IPS-15b (cell line): ENCODE results near the gene NUDC.
"Not testable (repeated sequence)": the region's sequence is repeated elsewhere in the genome, so short reads cannot be mapped to it uniquely, and the experiment has no call there.

Experiments used
- H3K27me3 ChIP-seq: one replicate; pipeline ENCODE4 v1.6.1; 2013; ENCODE audit warnings: low read length; ENCODE audit not compliant: control insufficient read depth, insufficient read depth
- H3K36me3 ChIP-seq: one replicate; pipeline ENCODE4 v1.6.1; 2013; ENCODE audit warnings: low read length; ENCODE audit not compliant: control insufficient read depth, insufficient read depth
- H3K4me1 ChIP-seq: one replicate; pipeline ENCODE4 v1.6.1; 2013; ENCODE audit warnings: mild to moderate bottlenecking, low read length; ENCODE audit not compliant: control insufficient read depth, insufficient read depth
- H3K4me3 ChIP-seq: one replicate; pipeline ENCODE4 v1.5.1; 2013; ENCODE audit warnings: low read depth, low read length
- H3K9ac ChIP-seq: one replicate; pipeline ENCODE4 v1.6.1; 2013; ENCODE audit warnings: low read depth, mild to moderate bottlenecking, low read length
- H3K9me3 ChIP-seq: one replicate; pipeline ENCODE4 v1.6.1; 2013; ENCODE audit warnings: mild to moderate bottlenecking, low read length; ENCODE audit not compliant: control insufficient read depth, insufficient read depth

Gene NUDC

GRCh38 chr1:26945138-26945537 is 23.6 kb downstream of the NUDC start:
- no peaks in the 10 kb centered on the region for H3K4me1 ChIP-seq

GRCh38 chr1:26945728-26946127 is 24.2 kb downstream of the NUDC start:
- Histone ChIP-seq H3K9ac (no peak overlapping the region), H3K4me3 (no peak overlapping the region), H3K9me3 (no peaks in the 10 kb centered on the region), H3K4me1 (no peaks in the 10 kb centered on the region), H3K27me3 (no peaks in the 10 kb centered on the region), H3K36me3 (peaks cover 51% of the 10 kb centered on the region)

More at GRCh38 chr1:26945138-26945537, 23.6 kb downstream of the NUDC start:
- Histone ChIP-seq H3K27me3 (no peaks in the 10 kb centered on the region), H3K36me3 (peaks cover 49% of the 10 kb centered on the region), H3K4me3 (no peak overlapping the region), H3K9ac (no peak overlapping the region), H3K9me3 (no peaks in the 10 kb centered on the region)

GRCh38 chr1:26946270-26946669 is 24.7 kb downstream of the NUDC start:
- H3K36me3 ChIP-seq = peaks cover 49% of the 10 kb centered on the region
- H3K9me3 ChIP-seq = no peaks in the 10 kb centered on the region
- no peaks in the 10 kb centered on the region for H3K27me3 ChIP-seq
- H3K9ac ChIP-seq = no peak overlapping the region
- H3K4me3 ChIP-seq = no peak overlapping the region
- H3K4me1 ChIP-seq = no peaks in the 10 kb centered on the region

- H3K4me1 ChIP-seq, H3K9me3 ChIP-seq, H3K4me3 ChIP-seq, H3K27me3 ChIP-seq, H3K9ac ChIP-seq: not testable (repeated sequence)
- H3K36me3 ChIP-seq = peaks cover 37% of the 10 kb centered on the region
These were observed 27.1 kb downstream of the NUDC start for GRCh38 chr1:26948725-26949057.

GRCh38 chr1:26949266-26949925 is 27.9 kb downstream of the NUDC start:
- Histone ChIP-seq H3K9ac (no peak overlapping the region), H3K9me3 (no peaks in the 10 kb centered on the region), H3K4me3 (no peak overlapping the region), H3K4me1 (no peaks in the 10 kb centered on the region), H3K36me3 (peaks cover 33% of the 10 kb centered on the region), H3K27me3 (no peaks in the 10 kb centered on the region)

- H3K9ac ChIP-seq = no peak overlapping the region
- no peak overlapping the region for H3K4me3 ChIP-seq
- H3K36me3 ChIP-seq = peaks cover 32% of the 10 kb centered on the region
- H3K27me3 ChIP-seq = no peaks in the 10 kb centered on the region
- no peaks in the 10 kb centered on the region for H3K9me3 ChIP-seq
- no peaks in the 10 kb centered on the region for H3K4me1 ChIP-seq
These were observed 28.4 kb downstream of the NUDC start for GRCh38 chr1:26949926-26950319.

- Histone ChIP-seq H3K9me3 (no peaks in the 10 kb centered on the region), H3K27me3 (no peaks in the 10 kb centered on the region), H3K36me3 (peaks cover 25% of the 10 kb centered on the region), H3K4me3 (no peak overlapping the region), H3K4me1 (no peaks in the 10 kb centered on the region), H3K9ac (no peak overlapping the region)
These were observed 29.1 kb downstream of the NUDC start for GRCh38 chr1:26950602-26951001.

GRCh38 chr1:26951216-26951615 is 29.7 kb downstream of the NUDC start:
- H3K36me3 ChIP-seq = peaks cover 21% of the 10 kb centered on the region
- no peaks in the 10 kb centered on the region for H3K4me1 ChIP-seq
- H3K9ac ChIP-seq = no peak overlapping the region
- no peaks in the 10 kb centered on the region for H3K27me3 ChIP-seq
- no peaks in the 10 kb centered on the region for H3K9me3 ChIP-seq
- H3K4me3 ChIP-seq = no peak overlapping the region

- H3K4me3 ChIP-seq = no peak overlapping the region
- no peak overlapping the region for H3K9ac ChIP-seq
- no peaks in the 10 kb centered on the region for H3K4me1 ChIP-seq
- H3K27me3 ChIP-seq = no peaks in the 10 kb centered on the region
- H3K9me3 ChIP-seq = no peaks in the 10 kb centered on the region
- H3K36me3 ChIP-seq = peaks cover 17% of the 10 kb centered on the region
These were observed 30.4 kb downstream of the NUDC start for GRCh38 chr1:26951821-26952497.

- Histone ChIP-seq H3K36me3 (peaks cover 13% of the 10 kb centered on the region), H3K9ac (no peak overlapping the region), H3K27me3 (no peaks in the 10 kb centered on the region), H3K4me1 (no peaks in the 10 kb centered on the region), H3K9me3 (no peaks in the 10 kb centered on the region), H3K4me3 (no peak overlapping the region)
These were observed 31.8 kb downstream of the NUDC start for GRCh38 chr1:26953374-26953773.

GRCh38 chr1:26956321-26956720 is 34.8 kb downstream of the NUDC start:
- Histone ChIP-seq H3K9me3 (no peaks in the 10 kb centered on the region), H3K4me3 (no peak overlapping the region), H3K36me3 (peaks cover 9% of the 10 kb centered on the region), H3K4me1 (no peaks in the 10 kb centered on the region), H3K27me3 (no peaks in the 10 kb centered on the region), H3K9ac (no peak overlapping the region)

GRCh38 chr1:26957306-26957705 is 35.8 kb downstream of the NUDC start:
- H3K4me3 ChIP-seq = no peak overlapping the region
- H3K9ac ChIP-seq = no peak overlapping the region
- no peaks in the 10 kb centered on the region for H3K27me3 ChIP-seq
- H3K9me3 ChIP-seq = no peaks in the 10 kb centered on the region
- H3K36me3 ChIP-seq = peaks cover 3% of the 10 kb centered on the region
- H3K4me1 ChIP-seq = no peaks in the 10 kb centered on the region
